Mesenchymal stem cell (in vitro differentiated cells and primary cell): ENCODE measurements around the gene THADA.

Source experiments
- DNase-seq: peaks from one replicate; pipeline ENCODE4 v3.0.0-alpha.2; 2013
- H2AFZ ChIP-seq: one replicate; pipeline ENCODE4 v1.6.1; 2013; ENCODE audit warnings: low read depth, mild to moderate bottlenecking, control low read depth, inconsistent platforms, low read length, moderate library complexity
- H2AK5ac ChIP-seq: 2 replicates; pipeline ENCODE4 v1.6.1; 2013; ENCODE audit warnings: low read length, moderate library complexity, mild to moderate bottlenecking, inconsistent platforms; ENCODE audit not compliant: severe bottlenecking
- H2BK120ac ChIP-seq: one replicate; pipeline ENCODE4 v1.6.1; 2013; ENCODE audit warnings: low read depth, mild to moderate bottlenecking, inconsistent platforms, low read length, moderate library complexity
- H2BK12ac ChIP-seq, 2 experiments: one replicate each; pipeline ENCODE4 v1.6.1; 2013; ENCODE audit warnings: inconsistent platforms in 2 of 2, low read length in 2 of 2, mild to moderate bottlenecking in 2 of 2, moderate library complexity in 2 of 2, control low read depth in 1 of 2
- H2BK15ac ChIP-seq: one replicate; pipeline ENCODE4 v1.6.1; 2013; ENCODE audit warnings: mild to moderate bottlenecking, low read depth, inconsistent platforms; ENCODE audit not compliant: poor library complexity, severe bottlenecking
- H2BK5ac ChIP-seq: 2 replicates; pipeline ENCODE4 v1.6.1; 2013; ENCODE audit warnings: low read depth, mild to moderate bottlenecking, low read length, control low read depth, inconsistent platforms; ENCODE audit not compliant: poor library complexity, severe bottlenecking
- H3K14ac ChIP-seq, 2 experiments: one replicate each; pipeline ENCODE4 v1.6.1; 2013; ENCODE audit warnings: inconsistent platforms in 2 of 2, low read length in 2 of 2, control low read depth in 1 of 2, mild to moderate bottlenecking in 1 of 2, moderate library complexity in 1 of 2
- H3K18ac ChIP-seq, 2 experiments: one replicate each; pipeline ENCODE4 v1.6.1; 2013; ENCODE audit warnings: inconsistent platforms in 2 of 2, low read length in 2 of 2, control low read depth in 1 of 2, low read depth in 1 of 2, mild to moderate bottlenecking in 1 of 2
- H3K23ac ChIP-seq, 2 experiments: one replicate each; pipeline ENCODE4 v1.6.1; 2013; ENCODE audit warnings: inconsistent platforms in 2 of 2, low read length in 2 of 2, mild to moderate bottlenecking in 2 of 2, moderate library complexity in 2 of 2, control low read depth in 1 of 2
- H3K27ac ChIP-seq: 2 replicates; pipeline ENCODE4 v1.5.1; 2013; ENCODE audit warnings: mild to moderate bottlenecking, moderate library complexity, low read length, control low read depth, inconsistent platforms; ENCODE audit not compliant: poor library complexity, severe bottlenecking
- H3K27me3 ChIP-seq, 2 experiments: 2 replicates each; pipeline versions ENCODE4 v1.6.1 to v1.7.0; 2013; ENCODE audit warnings: low read length in 2 of 2, mild to moderate bottlenecking in 2 of 2, moderate library complexity in 2 of 2, control low read depth in 1 of 2, inconsistent platforms in 1 of 2; ENCODE audit not compliant: control insufficient read depth in 1 of 2, insufficient read depth in 1 of 2
- H3K36me3 ChIP-seq, 2 experiments: 2 replicates each; pipeline versions ENCODE4 v1.6.1 to v1.7.0; 2013; ENCODE audit warnings: low read length in 2 of 2, control low read depth in 1 of 2, inconsistent platforms in 1 of 2, low read depth in 1 of 2, mild to moderate bottlenecking in 1 of 2; ENCODE audit not compliant: insufficient read depth in 2 of 2, control insufficient read depth in 1 of 2
- H3K4ac ChIP-seq, 2 experiments: one replicate each; pipeline ENCODE4 v1.6.1; 2013; ENCODE audit warnings: inconsistent platforms in 2 of 2, low read length in 2 of 2, mild to moderate bottlenecking in 2 of 2, moderate library complexity in 2 of 2, control low read depth in 1 of 2, low read depth in 1 of 2
- H3K4me1 ChIP-seq: 2 replicates; pipeline ENCODE4 v1.6.1; 2013; ENCODE audit warnings: low read depth, low read length, control low read depth; ENCODE audit not compliant: control insufficient read depth, insufficient read depth
- H3K4me2 ChIP-seq: 2 replicates; pipeline ENCODE4 v1.6.1; 2013; ENCODE audit warnings: low read length, mild to moderate bottlenecking, inconsistent platforms; ENCODE audit not compliant: poor library complexity, severe bottlenecking
- H3K4me3 ChIP-seq, 2 experiments: 2 replicates each; pipeline versions ENCODE4 v1.5.1 to v1.7.0; 2013; ENCODE audit warnings: low read length in 2 of 2, mild to moderate bottlenecking in 2 of 2, control low read depth in 1 of 2, low read depth in 1 of 2; ENCODE audit not compliant: insufficient read depth in 1 of 2
- H3K79me1 ChIP-seq: replicated peaks from 2 replicates; pipeline ENCODE4 v1.6.1; 2013; ENCODE audit warnings: mild to moderate bottlenecking, control low read depth, low read length, inconsistent platforms; ENCODE audit not compliant: poor library complexity, severe bottlenecking
- H3K9ac ChIP-seq: 2 replicates; pipeline ENCODE4 v1.7.0; 2013; ENCODE audit warnings: mild to moderate bottlenecking, low read length, moderate library complexity
- H3K9me3 ChIP-seq: 2 replicates; pipeline ENCODE4 v1.7.0; 2013; ENCODE audit warnings: mild to moderate bottlenecking, low read length; ENCODE audit not compliant: control insufficient read depth
- H4K8ac ChIP-seq: one replicate; pipeline ENCODE4 v1.6.1; 2013; ENCODE audit warnings: inconsistent platforms, mild to moderate bottlenecking, low read length, moderate library complexity
- H4K91ac ChIP-seq: one replicate; pipeline ENCODE4 v1.6.1; 2013; ENCODE audit warnings: mild to moderate bottlenecking, low read length, inconsistent platforms
- WGBS: methylation state at CpG from one replicate; pipeline ENCODE4 v1.1.7; 2013; ENCODE audit warnings: mixed read lengths; 5-methylcytosine and 5-hydroxymethylcytosine counted together

THADA gene

DNA sequence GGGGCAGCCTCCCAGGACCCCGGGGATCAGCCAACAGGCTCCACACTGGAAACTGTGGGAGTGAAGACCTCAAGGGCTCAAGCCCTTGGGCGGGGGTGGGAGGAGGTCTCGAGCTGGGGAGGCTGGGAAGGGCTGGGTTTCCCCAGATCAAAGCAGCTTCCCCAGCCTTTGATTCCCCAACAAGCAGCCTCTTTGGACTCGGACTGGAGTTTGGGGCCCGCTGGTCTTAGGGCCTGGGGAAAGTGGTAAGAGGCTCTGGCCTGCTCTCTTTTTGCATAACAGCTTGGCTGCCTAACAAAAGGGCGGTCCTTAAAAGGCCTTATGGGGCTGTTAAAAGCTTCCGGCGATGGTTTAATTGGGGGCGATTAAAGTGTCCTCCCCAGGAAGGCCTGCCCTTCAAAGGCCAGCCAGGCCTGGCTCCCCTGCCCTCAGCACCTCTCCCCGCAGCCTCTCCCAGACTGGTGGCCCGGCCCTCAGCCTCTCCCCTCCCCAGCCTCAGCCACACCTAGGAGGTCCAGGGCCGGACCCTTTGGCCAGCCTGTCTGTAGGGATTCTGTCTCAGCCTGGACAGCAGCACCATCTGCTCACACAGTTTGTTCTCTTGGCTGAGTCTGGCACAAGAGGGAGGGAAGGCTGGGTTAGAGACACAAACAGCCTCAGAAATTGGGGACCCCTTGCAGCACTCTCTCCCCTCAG is 409.0 kb downstream of the THADA start:
- H2BK5ac ChIP-seq = no peak overlapping the region
- peak overlapping the region; percentile 33 to 74 for H3K18ac ChIP-seq
- peak overlapping the region in 1 of 2 experiments; percentile 53 for H3K4ac ChIP-seq
- H3K23ac ChIP-seq = no peak overlapping the region
- no peaks in the 10 kb centered on the region for H3K9me3 ChIP-seq
- H2AK5ac ChIP-seq = peak overlapping the region; percentile 71
- no peak overlapping the region for H2AFZ ChIP-seq
- H3K14ac ChIP-seq = peak overlapping the region in 1 of 2 experiments; percentile 51
- no peak overlapping the region for H3K27ac ChIP-seq
- peak overlapping the region; percentile 28 for H4K8ac ChIP-seq
- peak overlapping the region; percentile 76 to 79 for H2BK12ac ChIP-seq
- no peaks in the 10 kb centered on the region for H3K79me1 ChIP-seq
- H3K4me2 ChIP-seq = no peak overlapping the region
- no peaks in the 10 kb centered on the region for H3K36me3 ChIP-seq
- H3K4me3 ChIP-seq = no peak overlapping the region
- no peak overlapping the region for H2BK120ac ChIP-seq
- H3K9ac ChIP-seq = no peak overlapping the region
- no peak for DNase-seq
- H4K91ac ChIP-seq = no peak overlapping the region
- no peaks in the 10 kb centered on the region for H3K27me3 ChIP-seq
- H2BK15ac ChIP-seq = peak overlapping the region; percentile 91
- H3K4me1 ChIP-seq = peaks cover 29% of the 10 kb centered on the region
- WGBS = 71% methylated on average over 11 of the region's 12 CpGs

DNA sequence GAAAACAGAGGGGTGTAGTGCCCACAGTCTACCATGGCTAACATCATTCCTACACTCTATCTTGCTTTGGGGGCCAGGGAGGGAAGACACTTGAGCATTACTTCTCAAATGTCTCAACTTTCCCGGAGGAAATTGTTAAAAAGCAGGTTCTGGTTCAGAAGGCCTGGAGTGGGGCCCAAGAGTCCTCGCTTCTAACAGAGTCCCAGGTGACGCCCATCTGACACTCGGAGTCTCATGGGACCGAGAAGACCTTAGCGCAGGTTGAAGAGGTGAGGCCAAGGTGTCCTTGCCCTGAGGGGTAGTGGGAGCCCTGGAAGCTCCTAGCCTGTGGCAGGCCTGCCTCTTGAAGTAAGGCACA is 409.5 kb downstream of the THADA start:
- H2BK5ac ChIP-seq = no peak overlapping the region
- H2BK120ac ChIP-seq = no peak overlapping the region
- H3K27me3 ChIP-seq = no peaks in the 10 kb centered on the region
- H3K36me3 ChIP-seq = no peaks in the 10 kb centered on the region
- H3K14ac ChIP-seq = peak overlapping the region in 1 of 2 experiments; percentile 51
- peak overlapping the region; percentile 76 to 79 for H2BK12ac ChIP-seq
- peaks cover 24% of the 10 kb centered on the region for H3K4me1 ChIP-seq
- H2AK5ac ChIP-seq = peak overlapping the region; percentile 71
- H3K4me3 ChIP-seq = no peak overlapping the region
- no peak overlapping the region for H4K91ac ChIP-seq
- H3K18ac ChIP-seq = peak overlapping the region; percentile 33 to 74
- no peak overlapping the region for H3K4me2 ChIP-seq
- H3K27ac ChIP-seq = no peak overlapping the region
- H3K79me1 ChIP-seq = no peaks in the 10 kb centered on the region
- H3K23ac ChIP-seq = no peak overlapping the region
- peak overlapping the region in 1 of 2 experiments; percentile 53 for H3K4ac ChIP-seq
- 95% methylated on average over 6 of the region's 6 CpGs for WGBS
- no peak overlapping the region for H2BK15ac ChIP-seq
- H3K9me3 ChIP-seq = no peaks in the 10 kb centered on the region
- no peak overlapping the region for H2AFZ ChIP-seq
- no peak overlapping the region for H3K9ac ChIP-seq
- DNase-seq = no peak
- no peak overlapping the region for H4K8ac ChIP-seq

DNA sequence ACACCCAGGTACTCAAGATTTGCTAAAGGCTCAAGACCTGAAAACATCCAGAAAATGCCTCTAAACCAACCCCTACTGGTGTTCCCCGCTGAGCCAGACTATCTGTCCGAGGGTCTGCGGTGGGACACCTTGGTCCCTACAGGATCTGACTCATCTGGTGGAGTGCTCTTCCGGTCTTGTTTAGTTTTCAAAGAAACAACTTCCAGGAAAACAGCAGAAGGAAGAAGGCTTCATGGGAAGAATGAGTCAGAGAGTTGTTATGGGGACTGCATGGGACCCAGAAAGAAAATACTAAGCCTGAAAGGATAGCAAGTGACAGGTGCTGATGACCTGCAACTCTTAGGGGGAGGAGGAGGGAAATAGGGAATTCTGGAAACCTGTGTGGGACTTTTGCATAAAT is 410.7 kb downstream of the THADA start:
- peak overlapping the region; percentile 66 for H3K27ac ChIP-seq
- H2BK15ac ChIP-seq = no peak overlapping the region
- H3K9me3 ChIP-seq = no peaks in the 10 kb centered on the region
- H4K91ac ChIP-seq = peak overlapping the region; percentile 74
- H4K8ac ChIP-seq = peak overlapping the region; percentile 31
- peak overlapping the region; percentile 39 for H2BK120ac ChIP-seq
- no peak overlapping the region for H2BK5ac ChIP-seq
- WGBS = 29% methylated on average over 4 of the region's 4 CpGs
- H3K9ac ChIP-seq = no peak overlapping the region
- H3K4me2 ChIP-seq = no peak overlapping the region
- peak overlapping the region in 1 of 2 experiments; percentile 61 for H3K18ac ChIP-seq
- H3K14ac ChIP-seq = no peak overlapping the region
- no peak overlapping the region for H3K23ac ChIP-seq
- peak overlapping the region; percentile 87 for H2AK5ac ChIP-seq
- H3K36me3 ChIP-seq = no peaks in the 10 kb centered on the region
- peaks cover 18% of the 10 kb centered on the region for H3K4me1 ChIP-seq
- H2BK12ac ChIP-seq = peak overlapping the region in 1 of 2 experiments; percentile 70
- H3K4me3 ChIP-seq = no peak overlapping the region
- H3K27me3 ChIP-seq = no peaks in the 10 kb centered on the region
- H3K79me1 ChIP-seq = no peaks in the 10 kb centered on the region
- no peak overlapping the region for H2AFZ ChIP-seq
- H3K4ac ChIP-seq = no peak overlapping the region
- DNase-seq = peak; percentile 84

DNA sequence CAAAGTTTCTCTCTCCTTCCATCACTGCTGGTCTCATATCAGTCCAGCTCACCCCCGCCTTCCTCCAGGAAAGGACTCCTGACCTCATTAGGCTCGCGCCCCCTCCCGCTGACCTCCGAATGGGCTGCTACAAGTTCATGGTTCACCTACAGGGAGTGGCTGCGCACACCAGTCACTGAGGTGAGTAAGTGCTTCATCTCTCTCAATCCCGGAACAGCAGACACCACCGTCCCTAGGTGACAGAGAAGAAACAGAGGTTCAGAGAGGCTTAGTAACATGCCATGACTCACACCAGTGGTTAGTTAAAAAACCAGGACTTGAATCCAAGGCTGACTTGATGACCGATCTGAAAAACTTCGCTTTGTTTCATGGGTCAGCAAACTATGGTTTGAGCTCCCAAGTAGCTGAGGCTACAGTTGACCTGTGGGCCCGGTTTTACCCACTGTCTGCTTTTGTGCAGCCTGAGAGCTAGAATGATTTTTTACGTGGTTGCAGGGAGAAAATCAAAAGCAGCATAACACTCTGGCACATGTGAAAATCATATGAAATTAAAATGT is 411.4 kb downstream of the THADA start:
- H3K4me1 ChIP-seq = peaks cover 21% of the 10 kb centered on the region
- H3K9me3 ChIP-seq = no peaks in the 10 kb centered on the region
- peak overlapping the region in 1 of 2 experiments; percentile 84 for H3K18ac ChIP-seq
- H2AK5ac ChIP-seq = peak overlapping the region; percentile 92
- H2BK12ac ChIP-seq = peak overlapping the region; percentile 49 to 69
- H2BK15ac ChIP-seq = peak overlapping the region; percentile 63
- H4K91ac ChIP-seq = no peak overlapping the region
- peak overlapping the region; percentile 66 for H3K27ac ChIP-seq
- no peak overlapping the region for H3K14ac ChIP-seq
- H3K9ac ChIP-seq = no peak overlapping the region
- no peaks in the 10 kb centered on the region for H3K79me1 ChIP-seq
- no peaks in the 10 kb centered on the region for H3K36me3 ChIP-seq
- H4K8ac ChIP-seq = peak overlapping the region; percentile 55
- 68% methylated on average over 12 of the region's 12 CpGs for WGBS
- H2AFZ ChIP-seq = no peak overlapping the region
- peak overlapping the region; percentile 39 for H2BK120ac ChIP-seq
- H3K4me2 ChIP-seq = no peak overlapping the region
- H2BK5ac ChIP-seq = no peak overlapping the region
- no peak overlapping the region for H3K4me3 ChIP-seq
- no peaks in the 10 kb centered on the region for H3K27me3 ChIP-seq
- no peak overlapping the region for H3K23ac ChIP-seq
- peak; percentile 78 for DNase-seq
- no peak overlapping the region for H3K4ac ChIP-seq
